Measurements from ENCODE around the gene ITGAL.

ITGAL gene

GRCh38 chr16:30553393-30553899 is 80.9 kb downstream of the ITGAL start:
- TF ChIP-seq TEAD4 (IDR thresholded peaks at IDR 0.05) (no peak), NFIC (IDR thresholded peaks at IDR 0.05) (no peak), MAX (IDR thresholded peaks at IDR 0.05) (no peak), RAD21 (IDR thresholded peaks at IDR 0.05; ENCODE audit: low read depth) (no peak), ZBTB7A (IDR thresholded peaks at IDR 0.05; ENCODE audit: low read depth) (no peak), CEBPB (IDR thresholded peaks at IDR 0.05) (no peak), FOXM1 (IDR thresholded peaks at IDR 0.05; ENCODE audit: borderline replicate concordance, low read depth) (no peak), EGR1 (IDR thresholded peaks at IDR 0.05) (no peak), YY1 (IDR thresholded peaks at IDR 0.05; ENCODE audit: low read depth) (no peak), CREB1 (IDR thresholded peaks at IDR 0.05; ENCODE audit: low read depth) (no peak), EP300 (IDR thresholded peaks at IDR 0.05; ENCODE audit: borderline replicate concordance) (no peak), TCF12 (IDR thresholded peaks at IDR 0.05; ENCODE audit: low read depth) (no peak), REST (IDR thresholded peaks at IDR 0.05; ENCODE audit: low read depth) (no peak), TAF1 (IDR thresholded peaks at IDR 0.05; ENCODE audit: low read depth) (no peak)
- TF ChIP-seq, protein P1, sequence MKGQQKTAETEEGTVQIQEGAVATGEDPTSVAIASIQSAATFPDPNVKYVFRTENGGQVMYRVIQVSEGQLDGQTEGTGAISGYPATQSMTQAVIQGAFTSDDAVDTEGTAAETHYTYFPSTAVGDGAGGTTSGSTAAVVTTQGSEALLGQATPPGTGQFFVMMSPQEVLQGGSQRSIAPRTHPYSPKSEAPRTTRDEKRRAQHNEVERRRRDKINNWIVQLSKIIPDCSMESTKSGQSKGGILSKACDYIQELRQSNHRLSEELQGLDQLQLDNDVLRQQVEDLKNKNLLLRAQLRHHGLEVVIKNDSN (IDR thresholded peaks at IDR 0.05) = no peak

DNA sequence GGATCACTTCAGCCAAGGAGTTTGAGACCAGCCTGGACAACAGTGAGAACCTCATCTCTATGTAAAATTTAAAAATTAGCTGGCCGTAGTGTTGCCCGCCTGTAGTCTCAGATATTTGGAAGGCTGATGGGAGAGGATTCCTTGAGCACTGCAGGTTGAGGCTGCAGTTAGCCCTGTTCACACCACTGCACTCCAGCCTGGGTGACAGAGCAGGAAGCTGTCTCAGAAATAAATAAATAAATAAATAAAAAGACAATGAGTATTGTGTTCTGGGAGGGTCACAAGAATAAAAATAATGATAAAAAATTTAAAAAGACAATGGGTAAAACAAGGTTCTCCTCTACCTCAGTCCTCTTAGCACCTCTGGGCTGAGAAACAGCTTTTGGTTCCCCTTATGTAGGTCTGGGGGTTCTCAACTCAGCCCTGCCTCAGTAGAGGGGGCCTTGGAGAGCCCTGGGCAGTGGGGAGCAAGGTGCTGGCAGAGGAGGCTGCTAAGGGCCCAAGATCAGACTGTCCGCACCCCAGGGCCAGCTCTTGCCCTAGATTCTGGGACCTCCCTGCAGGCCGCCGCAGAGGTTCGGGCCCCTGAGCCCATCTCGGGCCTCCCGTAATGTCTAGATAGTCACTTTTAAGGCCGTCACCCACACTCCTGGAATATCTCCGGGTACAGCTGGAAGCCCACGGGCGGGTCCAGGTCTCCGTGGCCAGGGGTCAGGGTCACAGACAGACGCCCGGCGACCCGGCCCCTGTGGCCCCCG is 82.2 kb downstream of the ITGAL start:
- no peak for TF ChIP-seq TCF12 (IDR thresholded peaks at IDR 0.05; ENCODE audit: low read depth)
- TF ChIP-seq, protein P1 (IDR thresholded peaks at IDR 0.05) = no peak
- TF ChIP-seq MAX (IDR thresholded peaks at IDR 0.05) = no peak
- no peak for TF ChIP-seq CEBPB (IDR thresholded peaks at IDR 0.05)
- TF ChIP-seq EGR1 (IDR thresholded peaks at IDR 0.05) = no peak
- TF ChIP-seq YY1 (IDR thresholded peaks at IDR 0.05; ENCODE audit: low read depth) = no peak
- no peak for TF ChIP-seq TEAD4 (IDR thresholded peaks at IDR 0.05)
- no peak for TF ChIP-seq ZBTB7A (IDR thresholded peaks at IDR 0.05; ENCODE audit: low read depth)
- TF ChIP-seq FOXM1 (IDR thresholded peaks at IDR 0.05; ENCODE audit: borderline replicate concordance, low read depth) = no peak
- no peak for TF ChIP-seq REST (IDR thresholded peaks at IDR 0.05; ENCODE audit: low read depth)
- no peak for TF ChIP-seq CREB1 (IDR thresholded peaks at IDR 0.05; ENCODE audit: low read depth)
- TF ChIP-seq RAD21 (IDR thresholded peaks at IDR 0.05; ENCODE audit: low read depth) = no peak
- no peak for TF ChIP-seq TAF1 (IDR thresholded peaks at IDR 0.05; ENCODE audit: low read depth)
- no peak for TF ChIP-seq EP300 (IDR thresholded peaks at IDR 0.05; ENCODE audit: borderline replicate concordance)
- no peak for TF ChIP-seq NFIC (IDR thresholded peaks at IDR 0.05)

DNA sequence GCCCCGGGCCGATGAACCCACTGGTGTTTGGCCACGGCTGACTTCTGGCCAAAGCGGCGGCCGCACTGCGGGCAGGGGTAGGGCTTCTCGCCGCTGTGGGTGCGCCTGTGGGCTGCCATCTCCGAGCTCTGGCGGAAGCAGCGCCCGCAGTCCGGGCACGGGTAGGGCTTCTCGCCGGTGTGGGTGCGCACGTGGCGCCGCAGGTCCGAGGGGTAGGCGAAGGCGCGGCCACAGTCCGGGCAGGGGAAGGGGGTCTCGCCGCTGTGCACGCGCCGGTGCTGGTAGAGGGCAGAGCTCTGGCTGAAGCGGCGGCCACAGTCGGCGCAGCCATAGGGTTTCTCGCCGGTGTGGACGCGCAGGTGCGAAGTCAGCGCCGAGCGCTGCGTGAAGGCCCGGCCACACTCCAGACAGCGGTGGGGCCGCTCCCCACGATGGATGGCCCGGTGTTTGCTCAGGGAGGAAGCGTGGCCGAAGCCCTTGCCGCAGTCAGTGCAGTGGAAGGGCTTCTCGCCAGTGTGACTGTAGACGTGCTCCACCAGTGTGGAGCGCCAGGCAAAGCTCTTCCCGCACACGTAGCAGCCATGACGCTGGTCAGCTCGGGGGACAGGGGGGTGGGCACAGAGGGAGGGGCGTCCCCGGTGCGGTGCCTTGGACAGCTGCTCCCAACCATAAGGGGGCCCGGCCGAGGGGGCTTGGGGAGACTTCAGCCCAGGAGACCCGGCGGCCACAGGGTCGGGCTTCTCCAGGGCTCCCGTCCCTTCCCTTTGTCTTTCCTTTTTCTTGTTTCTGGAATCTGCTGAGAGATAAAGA is 83.0 kb downstream of the ITGAL start:
- TF ChIP-seq ZBTB7A (IDR thresholded peaks at IDR 0.05; ENCODE audit: low read depth) = no peak
- no peak for TF ChIP-seq REST (IDR thresholded peaks at IDR 0.05; ENCODE audit: low read depth)
- no peak for TF ChIP-seq FOXM1 (IDR thresholded peaks at IDR 0.05; ENCODE audit: borderline replicate concordance, low read depth)
- TF ChIP-seq, protein P1 (IDR thresholded peaks at IDR 0.05) = no peak
- TF ChIP-seq TAF1 (IDR thresholded peaks at IDR 0.05; ENCODE audit: low read depth) = no peak
- no peak for TF ChIP-seq MAX (IDR thresholded peaks at IDR 0.05)
- TF ChIP-seq EGR1 (IDR thresholded peaks at IDR 0.05) = no peak
- no peak for TF ChIP-seq TCF12 (IDR thresholded peaks at IDR 0.05; ENCODE audit: low read depth)
- TF ChIP-seq CREB1 (IDR thresholded peaks at IDR 0.05; ENCODE audit: low read depth) = no peak
- no peak for TF ChIP-seq NFIC (IDR thresholded peaks at IDR 0.05)
